ENCODE data around the gene SMAD7.

The SMAD7 gene

GRCh38 chr18:48956356-48956755, 5.6 kb upstream of the SMAD7 start:
- TF ChIP-seq, protein P1, sequence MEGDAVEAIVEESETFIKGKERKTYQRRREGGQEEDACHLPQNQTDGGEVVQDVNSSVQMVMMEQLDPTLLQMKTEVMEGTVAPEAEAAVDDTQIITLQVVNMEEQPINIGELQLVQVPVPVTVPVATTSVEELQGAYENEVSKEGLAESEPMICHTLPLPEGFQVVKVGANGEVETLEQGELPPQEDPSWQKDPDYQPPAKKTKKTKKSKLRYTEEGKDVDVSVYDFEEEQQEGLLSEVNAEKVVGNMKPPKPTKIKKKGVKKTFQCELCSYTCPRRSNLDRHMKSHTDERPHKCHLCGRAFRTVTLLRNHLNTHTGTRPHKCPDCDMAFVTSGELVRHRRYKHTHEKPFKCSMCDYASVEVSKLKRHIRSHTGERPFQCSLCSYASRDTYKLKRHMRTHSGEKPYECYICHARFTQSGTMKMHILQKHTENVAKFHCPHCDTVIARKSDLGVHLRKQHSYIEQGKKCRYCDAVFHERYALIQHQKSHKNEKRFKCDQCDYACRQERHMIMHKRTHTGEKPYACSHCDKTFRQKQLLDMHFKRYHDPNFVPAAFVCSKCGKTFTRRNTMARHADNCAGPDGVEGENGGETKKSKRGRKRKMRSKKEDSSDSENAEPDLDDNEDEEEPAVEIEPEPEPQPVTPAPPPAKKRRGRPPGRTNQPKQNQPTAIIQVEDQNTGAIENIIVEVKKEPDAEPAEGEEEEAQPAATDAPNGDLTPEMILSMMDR (IDR thresholded peaks at IDR 0.05), result no peak

GRCh38 chr18:48955830-48956261, 5.1 kb upstream of the SMAD7 start:
- TF ChIP-seq, protein P1 (IDR thresholded peaks at IDR 0.05), result no peak

DNA sequence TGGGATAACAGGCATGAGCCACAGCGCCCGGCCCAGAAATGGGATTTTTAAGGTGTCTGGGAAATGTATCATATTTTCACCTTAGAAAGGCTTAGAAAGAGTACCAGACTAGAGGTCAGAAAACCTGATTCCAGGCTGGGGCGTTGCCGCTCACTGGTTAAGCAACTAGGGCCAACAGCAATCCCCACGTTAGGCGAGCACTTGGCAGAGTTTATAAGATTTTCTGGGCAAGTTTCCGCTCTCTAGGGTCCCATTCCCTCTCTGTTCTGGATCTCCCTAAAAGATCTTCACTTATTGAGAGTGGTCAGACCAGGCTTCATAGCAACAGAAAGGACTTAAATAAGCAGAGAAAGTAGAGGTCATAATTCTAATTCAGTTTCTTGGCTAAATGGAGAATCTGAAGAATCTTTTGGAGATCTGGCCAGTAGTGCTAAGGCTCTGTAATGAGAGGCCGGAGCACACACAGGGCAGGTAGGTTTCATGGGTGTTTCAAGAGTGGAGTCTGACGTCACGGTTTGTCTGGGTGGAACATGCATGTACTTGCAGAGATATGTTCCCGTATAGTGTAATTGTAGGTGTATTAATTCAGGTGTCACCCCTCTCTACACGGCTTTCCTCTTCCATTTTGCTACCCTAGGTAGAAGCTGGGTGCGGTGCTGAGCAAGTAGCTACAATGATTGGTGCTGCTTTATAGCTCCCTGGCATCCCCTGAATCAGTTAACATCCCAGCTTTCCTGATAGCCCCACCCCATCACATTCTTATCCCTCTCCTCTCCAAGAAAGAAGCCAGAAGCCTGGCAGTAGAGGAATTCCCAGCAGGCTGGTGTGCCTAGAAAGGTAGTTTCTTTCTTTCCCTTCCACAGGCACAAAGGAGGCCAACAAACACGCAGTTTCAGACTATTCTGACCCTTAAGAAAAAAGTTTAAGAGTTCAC, 4.4 kb upstream of the SMAD7 start:
- TF ChIP-seq, protein P1 (IDR thresholded peaks at IDR 0.05), result no peak

DNA sequence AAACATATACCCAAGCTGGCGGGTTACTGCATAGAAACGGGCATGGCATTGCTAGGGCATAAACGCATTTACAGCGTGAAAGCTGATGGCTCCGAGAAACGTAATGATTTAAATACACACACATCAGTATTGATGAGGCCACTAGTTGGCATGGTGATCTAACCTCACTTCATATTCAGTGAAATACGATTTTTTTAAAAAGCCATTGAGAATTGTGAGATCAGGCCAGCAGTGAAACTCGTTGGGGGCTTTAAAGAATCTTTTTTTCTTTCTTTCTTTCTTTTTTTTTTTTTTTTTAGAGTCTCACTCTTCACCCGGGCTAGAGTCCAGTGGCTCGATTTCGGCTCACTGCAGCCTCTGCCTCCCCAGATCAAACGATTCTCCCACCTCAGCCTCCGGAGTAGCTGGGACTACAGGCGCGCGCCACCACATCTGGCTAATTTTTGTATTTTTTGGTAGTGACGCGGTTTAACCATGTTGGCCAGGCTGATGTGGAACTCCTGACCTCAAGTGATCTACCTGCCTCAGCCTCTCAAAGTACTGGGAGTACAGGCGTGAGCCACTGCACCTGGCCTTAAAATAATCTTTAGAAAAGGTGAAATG, 2.4 kb upstream of the SMAD7 start:
- TF ChIP-seq, protein P1 (IDR thresholded peaks at IDR 0.05), result no peak

DNA sequence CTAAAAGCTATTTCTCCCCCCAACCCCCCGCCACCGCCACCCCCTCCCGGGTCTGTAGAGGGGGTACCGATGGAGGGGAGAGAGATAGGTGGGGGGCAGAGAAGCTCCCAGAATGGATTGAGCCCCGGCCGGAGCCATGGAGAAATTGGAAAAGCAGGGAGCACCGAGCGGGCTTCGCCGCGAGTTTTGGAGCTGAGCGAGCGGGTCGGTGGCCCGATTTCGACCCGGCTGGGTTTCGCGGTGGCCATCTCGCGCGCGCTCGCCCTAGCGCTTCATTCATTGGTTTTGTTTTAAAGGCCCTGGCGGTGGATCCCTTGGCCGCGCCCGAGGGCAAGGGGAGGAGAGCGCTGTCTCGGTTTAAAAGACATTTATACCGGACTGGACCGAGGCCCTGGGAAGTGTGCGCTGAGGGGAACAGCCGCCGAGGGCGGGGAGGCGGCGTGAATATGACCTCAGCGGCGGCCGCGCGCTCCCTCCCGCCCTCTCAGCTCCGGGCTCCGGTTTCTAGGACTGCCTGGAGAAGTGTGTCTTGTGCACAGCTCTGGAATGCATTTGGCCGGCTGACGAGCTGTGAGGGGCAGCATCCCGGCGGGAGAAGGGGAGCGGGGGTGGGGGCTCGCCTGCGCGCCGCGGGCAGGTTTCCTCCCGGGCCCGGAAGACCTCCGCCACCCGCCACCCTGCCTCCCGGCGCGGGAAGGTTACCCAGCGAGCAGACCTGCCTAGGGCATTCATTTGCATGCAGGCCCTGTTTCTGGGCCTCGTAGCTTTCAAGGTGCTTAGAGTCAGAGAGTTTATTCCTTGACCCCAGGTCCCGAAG, 1.7 kb upstream of the SMAD7 start:
- TF ChIP-seq, protein P1 (IDR thresholded peaks at IDR 0.05), result no peak

DNA sequence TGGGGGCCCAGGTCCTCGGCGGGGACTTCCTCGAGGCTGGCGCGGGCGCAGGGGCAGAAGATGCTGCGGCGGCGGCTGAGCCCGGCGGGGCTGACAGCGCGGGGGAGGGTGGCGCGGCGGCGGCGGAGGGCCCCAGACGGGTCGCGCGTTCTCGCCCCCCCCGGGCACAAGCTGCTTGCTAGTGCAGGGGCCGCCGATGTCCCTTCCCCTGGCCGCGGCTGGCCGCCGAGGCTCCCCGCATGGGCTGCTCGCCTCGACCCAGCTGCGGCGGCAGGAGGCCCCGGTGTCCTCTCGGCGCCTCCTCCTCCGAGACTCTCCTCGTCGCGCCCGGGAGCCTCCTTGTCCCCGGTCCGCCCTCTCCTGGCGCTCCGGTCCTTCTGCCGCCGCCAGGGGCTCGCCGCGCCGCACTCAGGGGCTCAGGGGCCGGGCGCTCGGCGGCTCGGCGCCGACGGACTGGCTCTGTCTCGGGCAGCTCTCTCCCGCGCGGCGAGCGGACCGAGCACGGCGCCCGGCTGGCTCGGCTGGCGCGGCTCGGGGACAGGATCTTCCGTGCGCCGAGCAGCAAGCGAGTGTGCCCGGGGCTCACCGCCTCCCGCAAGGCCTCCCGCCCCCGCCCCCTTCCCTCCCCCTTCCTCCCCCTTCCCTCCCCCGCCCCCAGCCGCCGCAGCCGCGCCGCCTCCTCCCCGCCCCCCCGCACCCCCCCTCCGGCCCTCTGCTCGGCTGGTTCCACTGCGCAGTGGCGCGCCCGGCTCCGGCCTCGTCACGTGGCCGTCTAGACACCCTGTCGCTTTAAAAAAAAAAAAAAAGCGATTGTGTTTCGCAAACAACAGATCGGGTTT, 902 bp upstream of the SMAD7 start:
- TF ChIP-seq, protein P1 (IDR thresholded peaks at IDR 0.05), result peak; percentile 24; the same call in 1 of the 2 replicates
